Neural cell (in vitro differentiated cells): ENCODE data around the gene DSCAML1. TPM values are rescaled to one million over a fixed set of nuclear protein-coding genes. Genes with fewer than 3 reads are reported as not detected.

Source experiments
- H2AFZ ChIP-seq: fragments of 200-600, 300-800 bp; sonication (generic), shearing (Covaris generic); 2 replicates; pipeline ENCODE4 v1.6.0; 2014; ENCODE audit warnings: low read depth, mild to moderate bottlenecking, antibody characterized with exemption, low read length, moderate library complexity
- H3F3A ChIP-seq: fragments of 200-600 bp; shearing (Covaris generic); 2 replicates; pipeline ENCODE4 v1.6.1; 2016; ENCODE audit warnings: mild to moderate bottlenecking, moderate library complexity, mixed read lengths, antibody characterized with exemption, low read length; ENCODE audit not compliant: insufficient read depth, poor library complexity, severe bottlenecking
- H3K27ac ChIP-seq: fragments of 200-600, 300-800 bp; sonication (generic), shearing (Covaris generic); 2 replicates; pipeline ENCODE4 v1.5.1; 2014; ENCODE audit warnings: mild to moderate bottlenecking, low read length, moderate library complexity
- H3K27me3 ChIP-seq: fragments of 300-800, 200-600 bp; sonication (generic), shearing (Covaris generic); 2 replicates; pipeline ENCODE4 v1.6.0; 2014; ENCODE audit warnings: mild to moderate bottlenecking, low read depth, low read length, moderate library complexity; ENCODE audit not compliant: insufficient read depth
- H3K36me3 ChIP-seq: fragments of 300-800, 200-600 bp; sonication (generic), shearing (Covaris generic); 2 replicates; pipeline ENCODE4 v1.5.1; 2014; ENCODE audit warnings: mild to moderate bottlenecking, antibody characterized with exemption, low read length, moderate library complexity; ENCODE audit not compliant: insufficient read depth
- H3K4me2 ChIP-seq: fragments of 300-800, 200-600 bp; sonication (generic), shearing (Covaris generic); 2 replicates; pipeline ENCODE4 v1.6.0; 2014; ENCODE audit warnings: mild to moderate bottlenecking, low read length
- H3K4me3 ChIP-seq: fragments of 300-800, 200-600 bp; sonication (generic), shearing (Covaris generic); 2 replicates; pipeline ENCODE4 v1.5.1; 2014; ENCODE audit warnings: mild to moderate bottlenecking, low read length, moderate library complexity
- H3K79me2 ChIP-seq: fragments of 200-600 bp; shearing (Covaris generic); replicated peaks from 2 replicates; pipeline ENCODE4 v1.6.0; 2014; ENCODE audit warnings: mild to moderate bottlenecking, low read length, moderate library complexity; ENCODE audit not compliant: insufficient read depth
- H3K9ac ChIP-seq: fragments of 300-800, 200-600 bp; sonication (generic), shearing (Covaris generic); 2 replicates; pipeline ENCODE4 v1.6.1; 2016; ENCODE audit warnings: mild to moderate bottlenecking, low read length, mixed read lengths
- H3K9me2 ChIP-seq: fragments of 200-600 bp; shearing (Covaris generic); 2 replicates; pipeline ENCODE4 v1.6.1; 2016; ENCODE audit warnings: mild to moderate bottlenecking, low read length, mixed read lengths; ENCODE audit not compliant: insufficient read depth
- H3K9me3 ChIP-seq: fragments of 200-600, 300-800 bp; sonication (generic), shearing (Covaris generic); 2 replicates; pipeline ENCODE4 v1.6.1; 2016; ENCODE audit warnings: mild to moderate bottlenecking, mixed run types, low read length, moderate library complexity, mixed read lengths
- H4K20me1 ChIP-seq: fragments of 200-600 bp; shearing (Covaris generic); 2 replicates; pipeline ENCODE4 v1.6.1; 2016; ENCODE audit warnings: mild to moderate bottlenecking, mixed run types; ENCODE audit not compliant: insufficient read depth
- CTCF ChIP-seq: fragments of 450-650 bp; IDR thresholded peaks from 2 replicates; pipeline ENCODE4 v1.5.1; 2014; ENCODE audit warnings: antibody characterized with exemption, mild to moderate bottlenecking, moderate library complexity; ENCODE audit not compliant: poor library complexity, severe bottlenecking
- EP300 ChIP-seq: fragments of 450-650 bp; conservative IDR thresholded peaks from 2 replicates; pipeline ENCODE4 v1.6.1; 2014; ENCODE audit warnings: antibody characterized with exemption, mild to moderate bottlenecking, moderate library complexity; ENCODE audit not compliant: poor library complexity, severe bottlenecking
- EZH2 ChIP-seq: fragments of 200-600, 300-800 bp; shearing (Covaris generic), sonication (generic); IDR thresholded peaks from 2 replicates; pipeline ENCODE4 v1.6.1; 2014; ENCODE audit warnings: antibody characterized with exemption, low read length, borderline replicate concordance, mild to moderate bottlenecking; ENCODE audit not compliant: insufficient read depth, poor library complexity, severe bottlenecking
- MXI1 ChIP-seq: fragments of 450-650 bp; conservative IDR thresholded peaks from 2 replicates; pipeline ENCODE4 v1.6.1; 2014; ENCODE audit warnings: antibody characterized with exemption, mild to moderate bottlenecking; ENCODE audit not compliant: poor library complexity, severe bottlenecking
- POLR2AphosphoS5 ChIP-seq: IDR thresholded peaks from 2 replicates; pipeline ENCODE4 v1.6.1; 2012
- RAD21 ChIP-seq: fragments of 450-650 bp; conservative IDR thresholded peaks from 2 replicates; pipeline ENCODE4 v1.6.1; 2014; ENCODE audit warnings: antibody characterized with exemption, mild to moderate bottlenecking, moderate library complexity
- REST ChIP-seq: IDR thresholded peaks from 2 replicates; pipeline ENCODE4 v1.6.1; 2012; ENCODE audit warnings: borderline replicate concordance
- SMC3 ChIP-seq: fragments of 450-650 bp; conservative IDR thresholded peaks from 2 replicates; pipeline ENCODE4 v1.6.1; 2014; ENCODE audit warnings: antibody characterized with exemption, mild to moderate bottlenecking, moderate library complexity; ENCODE audit not compliant: poor library complexity
- TAF1 ChIP-seq: IDR thresholded peaks from 2 replicates; pipeline ENCODE4 v1.6.1; 2012; ENCODE audit warnings: low read depth
- polyA plus RNA-seq: library from polyadenylated mRNA; depleted of rRNA; stranded (reverse); fragments of >200 nt; gene quantifications from 2 replicates; pipeline ENCODE4 v1.2.3, GENCODE V29; 2014

The DSCAML1 gene
- polyA plus RNA-seq, 1 donor from 2014 or later, result 1.3 TPM

- Histone ChIP-seq H3K4me2 (no peak overlapping the region), H2AFZ (no peak overlapping the region), H3K36me3 (no peaks in the 10 kb centered on the region), H3K79me2 (no peaks in the 10 kb centered on the region), H4K20me1 (no peaks in the 10 kb centered on the region), H3K9ac (no peak overlapping the region), H3K9me2 (no peaks in the 10 kb centered on the region), H3K27ac (no peak overlapping the region), H3K4me3 (no peak overlapping the region), H3K9me3 (no peaks in the 10 kb centered on the region), H3F3A (no peaks in the 10 kb centered on the region), H3K27me3 (no peaks in the 10 kb centered on the region)
- no peak for TF ChIP-seq POLR2AphosphoS5
- TF ChIP-seq EP300, result no peak
- no peak for TF ChIP-seq SMC3
- no peak for TF ChIP-seq RAD21
- TF ChIP-seq TAF1, result no peak
- TF ChIP-seq MXI1, result no peak
- TF ChIP-seq REST, result no peak
- no peak for TF ChIP-seq EZH2
- TF ChIP-seq CTCF, result no peak
Measured at GRCh38 chr11:117616979-117617378, 180.0 kb downstream of the DSCAML1 start.

- H3K27me3 ChIP-seq, result no peaks in the 10 kb centered on the region
- no peaks in the 10 kb centered on the region for H3F3A ChIP-seq
- H3K9me3 ChIP-seq, result no peaks in the 10 kb centered on the region
- TF ChIP-seq POLR2AphosphoS5 (no peak), MXI1 (no peak), RAD21 (no peak), REST (no peak), TAF1 (no peak), CTCF (no peak), SMC3 (no peak), EP300 (no peak), EZH2 (no peak)
- H3K79me2 ChIP-seq, result no peaks in the 10 kb centered on the region
- H3K4me3 ChIP-seq, result no peak overlapping the region
- no peak overlapping the region for H3K27ac ChIP-seq
- H4K20me1 ChIP-seq, result no peaks in the 10 kb centered on the region
- no peak overlapping the region for H3K9ac ChIP-seq
- H3K9me2 ChIP-seq, result no peaks in the 10 kb centered on the region
- no peak overlapping the region for H3K4me2 ChIP-seq
- no peak overlapping the region for H2AFZ ChIP-seq
- no peaks in the 10 kb centered on the region for H3K36me3 ChIP-seq
Measured at GRCh38 chr11:117614728-117615127, 182.3 kb downstream of the DSCAML1 start.
